Panc1 (cell line): ENCODE measurements around the gene PHOX2A.

Source experiments
- POLR2AphosphoS5 ChIP-seq: IDR thresholded peaks from 2 replicates; pipeline ENCODE4 v1.6.1; 2012; ENCODE audit warnings: mild to moderate bottlenecking, low read depth, low read length, moderate library complexity
- SIN3A ChIP-seq: IDR thresholded peaks from 2 replicates; pipeline ENCODE4 v1.6.1; 2012; ENCODE audit warnings: low read depth, mild to moderate bottlenecking, low read length, moderate library complexity, borderline replicate concordance; ENCODE audit not compliant: insufficient read depth
- TF ChIP-seq, protein P1 (sequence below): fragments of 450-650 bp; IDR thresholded peaks from 2 replicates; pipeline ENCODE4 v1.5.1; 2017; ENCODE audit warnings: mild to moderate bottlenecking
- TF ChIP-seq, protein P2 (sequence below), 2 experiments: IDR thresholded peaks; 2 replicates each; pipeline ENCODE4 v1.6.1; 2011 to 2012; ENCODE audit warnings: low read depth in 2 of 2, control low read depth in 1 of 2, low read length in 1 of 2, mild to moderate bottlenecking in 1 of 2, moderate library complexity in 1 of 2; ENCODE audit not compliant: insufficient read depth in 1 of 2

GRCh38 chr11:72254299-72254993, 10.5 kb upstream of the PHOX2A start:
- TF ChIP-seq POLR2AphosphoS5 (no peak), SIN3A (no peak)
- TF ChIP-seq, protein P1, sequence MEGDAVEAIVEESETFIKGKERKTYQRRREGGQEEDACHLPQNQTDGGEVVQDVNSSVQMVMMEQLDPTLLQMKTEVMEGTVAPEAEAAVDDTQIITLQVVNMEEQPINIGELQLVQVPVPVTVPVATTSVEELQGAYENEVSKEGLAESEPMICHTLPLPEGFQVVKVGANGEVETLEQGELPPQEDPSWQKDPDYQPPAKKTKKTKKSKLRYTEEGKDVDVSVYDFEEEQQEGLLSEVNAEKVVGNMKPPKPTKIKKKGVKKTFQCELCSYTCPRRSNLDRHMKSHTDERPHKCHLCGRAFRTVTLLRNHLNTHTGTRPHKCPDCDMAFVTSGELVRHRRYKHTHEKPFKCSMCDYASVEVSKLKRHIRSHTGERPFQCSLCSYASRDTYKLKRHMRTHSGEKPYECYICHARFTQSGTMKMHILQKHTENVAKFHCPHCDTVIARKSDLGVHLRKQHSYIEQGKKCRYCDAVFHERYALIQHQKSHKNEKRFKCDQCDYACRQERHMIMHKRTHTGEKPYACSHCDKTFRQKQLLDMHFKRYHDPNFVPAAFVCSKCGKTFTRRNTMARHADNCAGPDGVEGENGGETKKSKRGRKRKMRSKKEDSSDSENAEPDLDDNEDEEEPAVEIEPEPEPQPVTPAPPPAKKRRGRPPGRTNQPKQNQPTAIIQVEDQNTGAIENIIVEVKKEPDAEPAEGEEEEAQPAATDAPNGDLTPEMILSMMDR: no peak
- TF ChIP-seq, protein P2, sequence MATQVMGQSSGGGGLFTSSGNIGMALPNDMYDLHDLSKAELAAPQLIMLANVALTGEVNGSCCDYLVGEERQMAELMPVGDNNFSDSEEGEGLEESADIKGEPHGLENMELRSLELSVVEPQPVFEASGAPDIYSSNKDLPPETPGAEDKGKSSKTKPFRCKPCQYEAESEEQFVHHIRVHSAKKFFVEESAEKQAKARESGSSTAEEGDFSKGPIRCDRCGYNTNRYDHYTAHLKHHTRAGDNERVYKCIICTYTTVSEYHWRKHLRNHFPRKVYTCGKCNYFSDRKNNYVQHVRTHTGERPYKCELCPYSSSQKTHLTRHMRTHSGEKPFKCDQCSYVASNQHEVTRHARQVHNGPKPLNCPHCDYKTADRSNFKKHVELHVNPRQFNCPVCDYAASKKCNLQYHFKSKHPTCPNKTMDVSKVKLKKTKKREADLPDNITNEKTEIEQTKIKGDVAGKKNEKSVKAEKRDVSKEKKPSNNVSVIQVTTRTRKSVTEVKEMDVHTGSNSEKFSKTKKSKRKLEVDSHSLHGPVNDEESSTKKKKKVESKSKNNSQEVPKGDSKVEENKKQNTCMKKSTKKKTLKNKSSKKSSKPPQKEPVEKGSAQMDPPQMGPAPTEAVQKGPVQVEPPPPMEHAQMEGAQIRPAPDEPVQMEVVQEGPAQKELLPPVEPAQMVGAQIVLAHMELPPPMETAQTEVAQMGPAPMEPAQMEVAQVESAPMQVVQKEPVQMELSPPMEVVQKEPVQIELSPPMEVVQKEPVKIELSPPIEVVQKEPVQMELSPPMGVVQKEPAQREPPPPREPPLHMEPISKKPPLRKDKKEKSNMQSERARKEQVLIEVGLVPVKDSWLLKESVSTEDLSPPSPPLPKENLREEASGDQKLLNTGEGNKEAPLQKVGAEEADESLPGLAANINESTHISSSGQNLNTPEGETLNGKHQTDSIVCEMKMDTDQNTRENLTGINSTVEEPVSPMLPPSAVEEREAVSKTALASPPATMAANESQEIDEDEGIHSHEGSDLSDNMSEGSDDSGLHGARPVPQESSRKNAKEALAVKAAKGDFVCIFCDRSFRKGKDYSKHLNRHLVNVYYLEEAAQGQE (IDR thresholded peaks at IDR 0.05; ENCODE audit: insufficient read depth in 1 of 2, low read depth in 2 of 2, low read length in 1 of 2): no peak
